ENCODE results near the gene SPAAR. TPM values are rescaled to one million over a fixed set of nuclear protein-coding genes. Genes with fewer than 3 reads are reported as not detected.

SPAAR gene
- total and polyA plus RNA-seq, 9 of the 15 experiments (the other 6 are each of a cell fraction or from before 2014, with no cell fraction given): not detected

- TF ChIP-seq, protein P1, sequence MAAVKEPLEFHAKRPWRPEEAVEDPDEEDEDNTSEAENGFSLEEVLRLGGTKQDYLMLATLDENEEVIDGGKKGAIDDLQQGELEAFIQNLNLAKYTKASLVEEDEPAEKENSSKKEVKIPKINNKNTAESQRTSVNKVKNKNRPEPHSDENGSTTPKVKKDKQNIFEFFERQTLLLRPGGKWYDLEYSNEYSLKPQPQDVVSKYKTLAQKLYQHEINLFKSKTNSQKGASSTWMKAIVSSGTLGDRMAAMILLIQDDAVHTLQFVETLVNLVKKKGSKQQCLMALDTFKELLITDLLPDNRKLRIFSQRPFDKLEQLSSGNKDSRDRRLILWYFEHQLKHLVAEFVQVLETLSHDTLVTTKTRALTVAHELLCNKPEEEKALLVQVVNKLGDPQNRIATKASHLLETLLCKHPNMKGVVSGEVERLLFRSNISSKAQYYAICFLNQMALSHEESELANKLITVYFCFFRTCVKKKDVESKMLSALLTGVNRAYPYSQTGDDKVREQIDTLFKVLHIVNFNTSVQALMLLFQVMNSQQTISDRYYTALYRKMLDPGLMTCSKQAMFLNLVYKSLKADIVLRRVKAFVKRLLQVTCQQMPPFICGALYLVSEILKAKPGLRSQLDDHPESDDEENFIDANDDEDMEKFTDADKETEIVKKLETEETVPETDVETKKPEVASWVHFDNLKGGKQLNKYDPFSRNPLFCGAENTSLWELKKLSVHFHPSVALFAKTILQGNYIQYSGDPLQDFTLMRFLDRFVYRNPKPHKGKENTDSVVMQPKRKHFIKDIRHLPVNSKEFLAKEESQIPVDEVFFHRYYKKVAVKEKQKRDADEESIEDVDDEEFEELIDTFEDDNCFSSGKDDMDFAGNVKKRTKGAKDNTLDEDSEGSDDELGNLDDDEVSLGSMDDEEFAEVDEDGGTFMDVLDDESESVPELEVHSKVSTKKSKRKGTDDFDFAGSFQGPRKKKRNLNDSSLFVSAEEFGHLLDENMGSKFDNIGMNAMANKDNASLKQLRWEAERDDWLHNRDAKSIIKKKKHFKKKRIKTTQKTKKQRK (IDR thresholded peaks at IDR 0.05; ENCODE audit: borderline replicate concordance, low read depth, low read length): no peak
These were observed 20.1 kb downstream of the SPAAR start (continued) for GRCh38 chr9:35929453-35929718.

DNA sequence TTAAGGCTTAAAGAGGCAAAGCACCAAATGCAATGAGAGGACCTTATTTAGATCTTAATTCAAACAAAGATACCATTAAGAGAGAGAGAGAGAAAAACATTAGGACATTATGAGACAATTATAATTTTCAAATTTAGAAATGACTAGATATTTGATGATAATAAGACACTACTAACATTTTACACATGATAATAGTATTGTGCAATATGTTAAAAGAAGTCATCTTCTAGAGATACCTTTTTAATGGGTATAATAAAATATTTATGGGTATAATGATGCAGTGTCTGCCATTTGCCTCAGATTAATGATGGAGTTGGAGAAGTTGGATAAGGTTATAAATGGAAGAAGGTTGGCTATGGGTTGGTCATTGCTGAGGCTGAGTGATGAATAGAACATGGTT lies 21.2 kb downstream of the SPAAR start:
- intact Hi-C loops (cut with micrococcal nuclease) (no loop called here), in situ Hi-C loops (cut with MboI) (no loop called here)
- TF ChIP-seq CBFB (CRISPR knock-in tag; IDR thresholded peaks at IDR 0.05) (no peak), CEBPB (tag; IDR thresholded peaks at IDR 0.05) (peak; percentile 77), MLX (CRISPR knock-in tag; conservative IDR thresholded peaks at IDR 0.05) (no peak), CEBPG (CRISPR knock-in tag; IDR thresholded peaks at IDR 0.05) (no peak), CEBPG (tag; conservative IDR thresholded peaks at IDR 0.05 in 1 of 2, IDR thresholded peaks at IDR 0.05 in 1 of 2) (peak; percentile 39 to 85; a peak in 3 of 4 replicates)
- no peaks in the 10 kb centered on the region; a peak in 1 of 5 replicates for H3K4me1 ChIP-seq (replicated peaks in 1 of 2; ENCODE audit: control insufficient read depth in 2 of 2, insufficient read depth in 2 of 2, low read length in 2 of 2)
- ATAC-seq: no peak
- H3K9me1 ChIP-seq (ENCODE audit: control insufficient read depth, insufficient read depth, low read length): no peaks in the 10 kb centered on the region
- no peaks in the 10 kb centered on the region for H3K9me3 ChIP-seq (replicated peaks; ENCODE audit: control insufficient read depth, insufficient read depth, low read depth, low read length)
- H3K27ac ChIP-seq (ENCODE audit: extremely low read depth, low read depth, low read length): no peak overlapping the region
- ChIA-PET CTCF (ENCODE audit: low intra/inter-chr PET ratio) (no interaction called here), POLR2A (interaction anchor here (0.6 kb wide), 1 partner anchor 202 kb away, joined by 3 read pairs; no protein-coding TSS in a partner anchor)
- DNase-seq (ENCODE audit: extremely low read depth in 1 of 4, low spot score in 3 of 4): no peak
- no peaks in the 10 kb centered on the region for H3K79me2 ChIP-seq (ENCODE audit: control insufficient read depth, insufficient read depth, low read length)
- no peaks in the 10 kb centered on the region for H4K20me1 ChIP-seq (replicated peaks; ENCODE audit: control insufficient read depth, insufficient read depth, low read length)
- no peaks in the 10 kb centered on the region for H3K36me3 ChIP-seq (ENCODE audit: control insufficient read depth, insufficient read depth, low read length)
- H2AFZ ChIP-seq (ENCODE audit: low read depth, low read length): no peak overlapping the region
- no TSS peak for BruUV-seq (replicated peaks)
- H3K4me3 ChIP-seq: no peak overlapping the region
- H3K4me2 ChIP-seq (ENCODE audit: insufficient read depth, low read length): no peak overlapping the region
- no peaks in the 10 kb centered on the region for H3K27me3 ChIP-seq (ENCODE audit: control insufficient read depth in 2 of 2, insufficient read depth in 2 of 2, low read length in 2 of 2)
- no peak for FAIRE-seq
- no peak overlapping the region for H3K9ac ChIP-seq (ENCODE audit: insufficient read depth in 1 of 2, low read depth in 2 of 2, low read length in 2 of 2)

Measured in K562 (cell line).